ENCODE results near the gene BLVRB.
"Not testable (repeated sequence)": the region's sequence is repeated elsewhere in the genome, so short reads cannot be mapped to it uniquely, and the experiment has no call there.

BLVRB gene

DNA sequence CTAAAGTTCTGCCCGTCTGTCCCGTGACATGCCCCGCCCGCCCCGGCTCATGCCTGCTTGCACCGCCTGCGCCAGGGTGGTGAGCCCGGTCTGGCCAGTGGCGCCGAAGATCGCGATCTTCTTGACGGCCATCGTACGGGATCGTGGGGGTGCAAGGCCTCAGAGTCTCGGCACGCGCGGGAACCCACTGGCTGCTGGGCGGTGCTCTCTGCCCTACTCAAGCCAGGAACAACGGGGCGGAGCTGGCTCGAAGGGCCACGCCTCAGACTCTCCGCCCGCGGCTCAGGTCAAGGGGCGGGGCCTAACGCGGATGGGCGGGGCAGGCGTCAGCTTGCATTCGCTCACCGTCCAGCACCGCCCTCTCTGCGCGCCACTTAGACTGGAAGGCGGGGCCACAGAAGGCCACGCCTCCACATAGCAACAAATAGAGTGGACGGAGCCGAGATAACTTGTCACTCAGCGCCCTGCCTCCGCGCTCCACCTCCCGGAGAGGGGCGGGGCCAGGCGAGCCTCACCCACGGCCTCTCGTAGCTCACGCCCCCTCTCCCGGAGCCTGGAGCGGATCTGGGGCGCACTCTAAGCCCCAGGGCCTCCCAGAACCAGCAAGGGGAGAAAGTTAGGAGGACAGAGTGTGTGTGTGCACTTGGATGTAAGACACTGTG lies at the start of gene BLVRB:
Gene BLVRB, minus strand, starts transcription at position 189 of the 662 bp plus-strand sequence. Its CDS starts 57 bp downstream, at position 132.
- DNase-seq (ENCODE audit: low spot score): peak; percentile 99

DNA sequence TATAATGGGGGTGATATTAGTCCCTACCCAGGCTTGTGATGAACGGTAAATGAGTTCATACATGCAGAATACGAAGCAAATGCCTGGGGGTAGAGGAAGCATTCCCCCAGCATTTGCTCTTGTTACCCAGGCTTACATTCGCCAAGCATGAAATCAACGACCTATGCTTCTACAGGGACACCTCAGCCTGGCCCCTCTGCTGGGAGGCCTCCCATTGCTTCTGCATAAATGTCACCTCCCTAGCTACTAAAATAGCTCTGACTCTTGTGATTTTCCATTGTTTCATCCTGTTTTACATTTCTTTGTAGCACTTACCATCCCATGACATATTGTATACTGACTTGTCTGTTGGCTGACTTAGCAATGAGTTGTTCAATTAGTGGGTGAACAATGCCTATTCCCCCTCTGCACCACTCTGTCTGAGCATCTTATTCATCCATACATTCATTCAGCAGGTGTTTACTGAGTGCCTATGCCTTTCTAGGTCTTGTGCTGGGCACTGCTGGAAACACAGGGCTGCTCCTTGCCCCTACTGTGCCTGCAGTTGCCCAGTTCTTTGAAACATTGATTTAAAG lies 48.3 kb upstream of the BLVRB start:
- no peak for DNase-seq (ENCODE audit: low spot score)

DNA sequence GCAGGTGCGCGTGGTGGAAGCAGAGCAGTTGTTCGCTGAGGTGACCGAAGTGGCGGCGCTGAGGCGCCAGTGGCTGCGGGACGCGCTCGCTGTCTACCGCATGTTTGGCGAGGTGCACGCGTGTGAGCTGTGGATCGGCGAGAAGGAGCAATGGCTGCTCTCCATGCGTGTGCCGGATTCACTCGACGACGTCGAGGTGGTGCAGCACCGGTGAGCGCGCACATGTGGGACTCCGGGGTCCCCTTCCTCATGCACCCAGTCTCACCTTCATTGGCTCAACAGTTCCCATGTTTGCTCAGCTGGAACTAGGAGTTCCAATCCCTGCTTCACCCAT lies 47.8 kb upstream of the BLVRB start:
- no peak for DNase-seq (ENCODE audit: low spot score)

DNA sequence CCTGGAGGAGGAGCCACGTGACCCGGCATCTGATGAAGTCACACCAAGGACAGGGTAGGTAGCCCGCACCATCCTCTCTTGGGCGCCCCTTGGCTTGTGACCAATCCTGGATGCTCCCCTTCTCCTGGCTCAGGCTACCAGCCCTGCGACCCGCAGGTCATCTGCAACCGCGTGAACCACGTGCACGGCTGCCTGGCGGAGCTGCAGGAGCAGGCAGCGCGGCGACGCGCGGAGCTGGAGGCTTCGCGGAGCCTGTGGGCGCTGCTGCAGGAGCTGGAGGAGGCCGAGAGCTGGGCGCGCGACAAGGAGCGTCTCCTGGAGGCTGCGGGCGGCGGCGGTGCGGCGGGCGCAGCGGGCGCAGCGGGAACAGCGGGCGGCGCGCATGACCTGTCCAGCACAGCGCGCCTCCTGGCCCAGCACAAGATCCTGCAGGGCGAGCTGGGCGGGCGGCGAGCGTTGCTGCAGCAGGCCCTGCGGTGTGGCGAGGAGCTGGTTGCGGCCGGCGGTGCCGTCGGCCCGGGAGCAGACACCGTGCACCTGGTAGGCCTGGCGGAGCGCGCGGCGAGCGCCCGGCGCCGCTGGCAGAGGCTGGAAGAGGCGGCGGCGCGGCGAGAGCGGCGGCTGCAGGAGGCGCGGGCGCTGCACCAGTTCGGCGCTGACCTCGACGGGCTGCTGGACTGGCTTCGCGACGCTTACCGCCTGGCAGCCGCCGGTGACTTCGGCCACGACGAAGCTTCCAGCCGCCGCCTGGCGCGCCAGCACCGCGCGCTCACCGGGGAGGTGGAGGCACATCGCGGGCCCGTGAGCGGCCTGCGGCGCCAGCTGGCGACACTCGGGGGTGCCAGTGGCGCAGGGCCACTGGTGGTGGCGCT lies 47.2 kb upstream of the BLVRB start:
- DNase-seq (ENCODE audit: low spot score): no peak

DNA sequence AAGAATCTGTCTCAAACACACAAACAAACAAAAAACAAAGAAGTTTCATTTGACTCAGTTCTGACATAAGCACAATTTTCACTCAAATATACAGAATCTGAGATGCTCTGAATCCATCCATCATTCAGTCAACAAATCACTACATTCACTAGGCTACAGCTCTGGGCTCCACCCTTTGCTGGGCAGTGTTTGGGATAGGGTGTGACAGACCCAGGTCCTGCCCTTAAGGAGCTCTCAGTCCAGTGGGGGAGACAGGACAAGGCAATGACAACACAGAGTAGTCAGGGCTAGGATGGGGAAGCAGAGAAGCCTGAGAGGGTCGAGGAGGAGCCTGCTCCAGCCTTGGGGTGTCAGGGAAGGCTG lies 46.5 kb upstream of the BLVRB start:
- no peak for DNase-seq (ENCODE audit: low spot score)

DNA sequence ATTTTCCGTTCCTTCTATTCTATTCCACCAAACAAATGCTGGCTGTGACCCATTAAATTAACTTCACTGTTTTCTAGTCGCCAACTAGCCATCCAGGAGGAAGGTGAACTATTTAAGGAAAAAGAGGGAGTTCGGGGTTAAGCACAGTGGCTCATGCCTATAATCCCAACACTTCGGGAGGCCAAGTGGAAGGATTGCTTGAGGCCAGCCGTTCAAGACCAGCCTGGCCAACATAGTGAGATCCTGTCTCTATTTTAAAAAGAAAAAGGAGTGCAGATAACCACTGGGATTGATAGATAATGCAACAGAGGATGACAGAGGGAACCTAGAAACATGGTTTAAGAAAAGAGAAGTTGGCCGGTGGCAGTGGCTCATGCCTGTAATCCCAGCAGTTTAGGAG lies 45.9 kb upstream of the BLVRB start:
- no peak for DNase-seq (ENCODE audit: low spot score)

DNA sequence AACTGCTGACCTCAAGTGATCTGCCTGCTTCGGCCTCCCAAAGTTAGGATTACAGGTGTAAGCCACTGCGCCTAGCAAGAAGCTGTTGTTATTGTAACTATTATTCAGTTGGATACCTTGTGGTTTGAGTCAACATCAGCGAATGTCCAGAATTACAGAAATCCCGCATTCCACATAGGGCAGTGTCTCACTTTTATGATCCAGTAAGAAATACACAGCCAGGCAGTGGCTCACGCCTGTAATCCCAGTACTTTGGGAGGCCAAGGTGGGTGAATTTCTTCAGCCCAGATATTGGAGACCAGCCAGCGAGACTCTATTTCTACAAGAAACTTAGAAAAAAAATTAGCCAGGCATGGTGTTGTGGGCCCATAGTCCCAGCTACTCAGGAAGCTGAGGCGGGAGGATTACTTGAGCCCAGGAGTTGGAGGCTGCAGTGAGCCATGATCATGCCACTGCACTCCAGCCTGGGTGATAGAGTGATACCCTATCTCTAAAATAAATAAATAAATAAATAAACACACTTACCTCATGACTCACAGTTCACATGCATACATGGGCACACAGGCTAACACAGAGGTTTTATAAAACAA lies 45.1 kb upstream of the BLVRB start:
- no peak for DNase-seq (ENCODE audit: low spot score)

DNA sequence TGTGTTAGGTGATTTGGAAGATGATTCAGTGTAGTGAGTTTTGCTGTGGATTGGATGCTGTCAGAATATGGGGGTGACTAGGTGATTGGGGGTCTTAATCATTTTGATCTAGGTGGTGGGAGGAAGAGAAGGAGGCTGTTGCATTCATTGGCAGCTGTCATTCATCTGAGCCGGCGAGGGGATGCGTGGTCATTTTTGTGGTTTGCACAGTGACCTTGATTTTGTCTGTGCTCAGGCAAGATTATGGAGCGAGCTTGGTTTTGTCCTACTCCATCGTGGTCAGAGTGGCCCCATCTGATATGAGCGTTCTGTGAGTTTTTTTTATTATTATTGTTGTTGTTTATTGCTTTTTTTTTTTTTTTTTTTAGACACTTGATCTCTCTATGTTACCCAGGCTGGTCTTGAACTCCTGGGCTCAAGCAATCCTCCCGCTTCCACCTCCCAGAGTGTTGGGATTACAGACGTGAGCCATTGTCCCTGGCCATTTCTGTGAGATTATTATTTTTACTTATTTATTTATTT lies 43.3 kb upstream of the BLVRB start:
- no peak for DNase-seq (ENCODE audit: low spot score)

DNA sequence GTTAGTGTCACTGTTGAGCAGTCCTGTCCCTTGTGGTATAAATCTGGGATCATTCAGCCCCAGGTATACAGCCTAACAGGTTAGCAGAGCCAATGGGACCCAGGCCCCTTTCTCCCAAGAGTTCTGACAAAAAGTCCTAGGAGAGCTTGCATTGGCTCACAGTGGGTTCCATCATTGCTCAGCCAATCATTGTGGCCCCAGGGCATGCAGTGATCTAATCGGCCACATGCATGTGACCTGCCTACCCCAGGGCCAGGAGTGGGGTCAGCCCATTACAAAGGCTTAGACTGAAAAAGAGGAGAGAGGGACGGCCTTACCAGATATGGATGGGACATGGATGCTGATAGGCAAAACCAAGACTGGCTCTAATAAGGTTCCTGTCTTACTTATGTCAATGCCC lies 42.3 kb upstream of the BLVRB start:
- no peak for DNase-seq (ENCODE audit: low spot score)

DNA sequence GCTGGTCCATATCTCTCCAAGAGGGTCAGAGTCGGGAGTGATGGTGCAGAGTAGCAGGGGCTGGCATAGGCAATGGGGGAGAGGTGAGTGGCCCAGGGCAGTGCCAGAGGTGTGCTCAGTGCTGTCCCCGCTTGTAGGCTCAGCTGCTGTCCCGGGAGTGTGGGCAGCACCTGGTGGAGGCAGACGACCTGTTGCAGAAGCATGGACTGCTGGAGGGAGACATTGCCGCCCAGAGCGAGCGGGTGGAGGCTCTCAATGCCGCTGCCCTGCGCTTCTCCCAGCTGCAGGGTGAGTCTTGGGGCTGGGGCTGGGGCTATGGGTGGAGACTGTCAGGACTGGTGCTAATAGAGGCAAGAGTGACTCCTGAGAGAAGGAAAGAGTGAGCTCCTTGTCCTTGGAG lies 40.6 kb upstream of the BLVRB start:
- no peak for DNase-seq (ENCODE audit: low spot score)

DNA sequence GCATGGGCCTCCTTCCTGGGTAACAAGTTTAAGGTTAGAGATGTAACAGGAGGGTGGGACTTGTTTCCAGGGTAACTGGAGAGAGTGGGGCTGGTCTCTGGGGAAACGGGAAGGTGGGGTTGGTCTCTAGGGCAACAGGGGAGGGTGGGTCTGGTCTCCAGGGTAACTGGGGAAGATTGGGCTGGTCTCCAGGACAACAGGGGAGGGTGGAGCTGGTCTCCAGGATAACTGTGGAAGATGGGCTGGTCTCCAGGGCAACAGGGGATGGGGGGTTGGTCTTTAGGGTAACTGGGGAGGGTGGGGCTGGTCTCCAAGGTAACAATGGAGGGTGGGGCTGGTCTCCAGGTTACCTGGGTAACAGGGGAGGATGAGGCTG lies 37.8 kb upstream of the BLVRB start:
- no peak for DNase-seq (ENCODE audit: low spot score)

DNA sequence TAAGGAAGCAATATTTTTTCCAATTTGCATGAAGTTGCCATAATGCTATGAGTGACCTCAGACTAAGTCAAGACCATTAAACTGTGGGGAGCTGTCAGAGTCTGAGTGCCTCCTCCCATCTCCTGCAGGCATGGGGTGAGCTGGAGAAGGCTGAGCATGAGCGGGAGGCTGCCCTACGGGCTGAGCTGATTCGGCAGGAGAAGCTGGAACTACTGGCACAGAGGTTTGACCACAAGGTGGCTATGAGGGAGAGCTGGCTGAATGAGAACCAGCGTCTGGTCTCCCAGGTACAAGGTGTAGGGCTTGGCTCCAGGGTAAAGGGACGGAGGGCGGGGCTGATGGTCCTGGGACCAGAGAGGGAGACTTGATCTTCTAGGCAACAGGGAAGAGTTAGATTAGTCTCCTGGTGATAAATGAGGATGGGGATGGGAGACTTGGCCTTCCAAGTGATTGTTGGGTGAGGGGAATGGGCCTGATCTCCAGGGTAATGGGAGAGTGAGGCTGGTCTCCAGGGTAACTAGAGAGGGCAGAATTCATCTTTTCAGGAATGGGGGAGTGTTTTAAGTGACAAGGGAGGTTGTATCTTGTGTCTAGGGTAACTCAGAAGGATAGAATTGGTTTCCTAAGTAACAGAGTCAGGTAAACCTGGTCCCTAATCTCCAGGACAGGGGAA lies 37.2 kb upstream of the BLVRB start:
- no peak for DNase-seq (ENCODE audit: low spot score)

DNA sequence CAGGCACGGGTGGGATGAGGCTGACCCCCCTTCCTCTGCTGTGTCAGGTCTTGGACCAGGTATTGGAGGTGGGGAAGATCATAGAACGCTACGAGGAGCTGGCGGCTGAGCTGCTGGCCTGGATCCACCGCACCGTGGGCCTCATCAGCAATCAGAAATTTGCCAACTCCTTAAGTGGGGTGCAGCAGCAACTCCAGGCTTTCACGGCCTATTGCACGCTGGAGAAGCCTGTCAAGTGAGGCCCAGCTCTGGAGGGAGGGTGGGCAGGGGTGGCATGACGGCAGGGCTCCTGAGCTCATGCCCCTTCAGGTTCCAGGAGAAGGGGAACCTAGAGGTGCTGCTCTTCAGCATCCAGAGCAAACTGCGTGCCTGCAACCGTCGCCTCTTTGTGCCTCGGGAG lies 36.5 kb upstream of the BLVRB start:
- DNase-seq (ENCODE audit: low spot score): no peak

DNA sequence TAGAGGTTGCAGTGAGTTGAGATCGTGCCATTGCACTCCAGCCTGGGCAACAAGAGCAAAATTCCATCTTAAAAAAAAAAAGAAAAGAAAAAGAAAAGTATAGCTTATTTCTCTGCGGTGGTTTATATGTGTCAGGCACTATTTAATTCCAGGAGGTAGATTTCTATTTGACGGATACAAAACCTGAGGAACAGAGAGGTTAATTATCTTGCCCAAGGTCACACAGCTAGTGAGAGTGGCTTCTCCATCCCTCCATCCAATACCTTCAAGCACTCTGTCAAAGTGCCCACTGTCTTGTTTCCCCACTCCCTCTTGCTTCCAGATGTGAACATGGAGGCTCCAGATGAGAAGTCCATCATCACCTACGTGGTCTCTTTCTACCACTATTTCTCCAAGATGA lies 36.1 kb upstream of the BLVRB start:
- DNase-seq (ENCODE audit: low spot score): no peak

DNA sequence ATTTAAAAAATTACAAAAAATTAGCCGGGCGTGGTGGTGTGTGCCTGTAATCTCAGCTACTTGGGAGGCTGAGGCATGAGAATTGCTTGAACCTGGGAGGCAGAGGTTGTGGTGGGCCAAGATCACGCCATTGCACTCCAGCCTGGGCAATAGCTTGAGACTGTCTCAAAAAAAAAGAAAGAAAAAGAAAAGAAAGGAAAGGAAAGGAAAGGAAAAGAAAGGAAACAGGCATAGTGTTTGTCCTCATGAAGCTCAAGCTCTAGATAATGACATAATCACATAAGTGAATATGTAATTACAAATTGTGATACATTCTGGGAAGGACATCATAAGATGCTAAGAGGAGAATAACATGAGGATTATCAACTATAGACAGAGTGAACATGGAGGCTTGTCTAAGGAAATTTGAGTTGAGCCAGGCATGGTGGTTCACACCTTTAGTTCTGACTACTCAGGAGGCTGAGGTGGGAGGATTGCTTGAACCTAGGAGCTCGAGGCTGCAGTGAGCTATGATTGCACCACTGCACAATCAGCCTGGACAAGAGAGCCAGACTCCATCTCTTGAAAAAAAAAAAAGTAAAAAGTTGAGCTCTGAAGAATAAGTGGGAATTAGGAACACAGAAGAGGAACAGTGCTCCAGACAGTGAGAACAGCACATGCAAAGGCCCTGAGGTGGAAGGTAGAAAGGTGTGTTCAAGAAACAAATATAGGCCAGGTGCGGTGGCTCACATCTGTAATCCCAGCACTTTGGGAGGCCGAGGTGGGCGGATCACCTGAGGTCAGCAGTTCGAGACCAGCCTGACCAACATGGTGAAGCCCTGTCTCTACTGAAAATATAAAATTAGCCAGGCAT lies 35.4 kb upstream of the BLVRB start:
- not testable (repeated sequence) for DNase-seq (ENCODE audit: low spot score)

DNA sequence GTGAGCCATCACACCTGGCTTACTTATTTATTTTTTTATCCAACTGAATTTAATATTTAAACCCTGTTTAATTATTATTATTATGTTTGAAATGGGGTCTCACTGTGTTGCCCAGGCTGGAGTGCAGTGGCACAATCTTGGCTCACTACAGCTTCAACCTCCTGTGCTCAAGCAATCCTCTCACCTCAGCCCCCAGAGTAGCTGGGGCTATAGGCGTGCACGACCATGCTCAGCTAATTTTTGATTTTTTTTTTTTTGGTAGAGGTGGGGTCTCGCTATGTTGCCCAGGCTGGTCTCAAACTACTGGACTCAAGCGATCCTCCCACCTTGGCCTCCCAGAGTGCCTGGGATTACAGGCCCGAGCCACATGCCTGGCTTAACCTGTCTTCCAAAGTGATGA lies 33.8 kb upstream of the BLVRB start:
- DNase-seq (ENCODE audit: low spot score): no peak

DNA sequence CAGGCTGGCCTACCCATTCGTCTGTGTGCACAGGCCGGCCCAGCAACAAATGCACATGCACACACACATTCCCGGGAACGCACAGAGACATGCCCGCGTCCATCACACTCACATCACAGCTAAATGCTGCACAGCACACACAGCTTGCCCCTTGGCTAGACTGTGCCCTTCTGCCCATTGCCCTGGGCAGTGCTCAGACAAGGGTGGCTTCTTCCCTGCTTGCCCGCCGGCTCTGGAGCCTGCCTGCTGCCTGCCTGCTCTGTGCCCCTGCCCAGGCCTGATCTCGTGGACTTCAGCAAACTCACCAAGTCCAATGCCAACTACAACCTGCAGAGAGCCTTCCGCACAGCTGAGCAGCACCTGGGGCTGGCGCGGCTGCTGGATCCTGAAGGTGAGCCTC lies 31.7 kb upstream of the BLVRB start:
- no peak for DNase-seq (ENCODE audit: low spot score)

DNA sequence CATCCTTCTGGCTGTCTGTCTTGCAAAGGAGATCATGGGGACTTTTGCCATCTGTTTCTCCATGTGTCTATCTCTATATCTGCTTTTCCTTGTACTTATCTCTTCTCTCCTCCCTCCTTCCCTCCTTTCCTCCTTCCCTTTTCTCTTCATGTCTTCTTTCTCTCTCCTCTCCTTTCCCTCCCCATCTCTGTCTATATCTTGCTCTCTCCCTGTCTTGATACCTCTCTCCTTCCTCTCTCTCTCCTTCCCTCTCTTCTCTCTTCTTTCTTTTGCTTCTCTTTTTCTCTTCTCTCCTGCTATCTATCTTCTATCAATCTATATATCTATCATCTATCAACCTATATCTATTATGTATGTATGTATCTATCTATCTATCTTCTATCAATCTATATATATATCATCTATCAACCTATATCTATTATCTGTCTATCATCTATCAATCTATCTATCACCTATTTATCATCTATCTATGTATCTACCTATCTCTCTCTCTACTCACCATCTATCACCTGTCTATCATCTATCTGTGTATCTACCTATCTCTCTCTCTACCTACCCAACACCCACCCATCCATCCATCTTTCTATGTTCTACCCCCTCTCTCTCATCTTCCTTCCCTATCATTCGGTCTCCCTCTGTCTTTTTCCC lies 28.8 kb upstream of the BLVRB start:
- no peak for DNase-seq (ENCODE audit: low spot score)

DNA sequence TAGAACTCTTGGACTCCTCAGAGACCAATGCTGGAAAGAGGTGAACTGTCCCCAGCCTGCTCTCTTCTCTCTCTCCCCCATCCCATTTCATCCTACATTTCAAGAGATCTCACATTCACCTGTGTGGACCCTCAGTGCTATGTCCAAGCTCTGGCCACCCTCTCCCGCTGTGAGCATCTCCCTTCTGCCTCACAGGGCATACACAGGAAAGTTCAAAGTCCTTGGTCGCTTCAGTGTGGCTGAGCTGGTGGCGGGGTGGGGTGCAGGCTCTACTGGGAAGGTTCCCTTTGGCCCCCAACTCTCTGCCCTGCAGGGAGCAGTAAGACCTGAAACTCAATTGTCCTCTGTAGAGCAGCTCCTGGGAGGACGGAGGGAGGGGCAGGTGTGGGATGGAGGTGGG lies 28.2 kb upstream of the BLVRB start:
- no peak for DNase-seq (ENCODE audit: low spot score)

DNA sequence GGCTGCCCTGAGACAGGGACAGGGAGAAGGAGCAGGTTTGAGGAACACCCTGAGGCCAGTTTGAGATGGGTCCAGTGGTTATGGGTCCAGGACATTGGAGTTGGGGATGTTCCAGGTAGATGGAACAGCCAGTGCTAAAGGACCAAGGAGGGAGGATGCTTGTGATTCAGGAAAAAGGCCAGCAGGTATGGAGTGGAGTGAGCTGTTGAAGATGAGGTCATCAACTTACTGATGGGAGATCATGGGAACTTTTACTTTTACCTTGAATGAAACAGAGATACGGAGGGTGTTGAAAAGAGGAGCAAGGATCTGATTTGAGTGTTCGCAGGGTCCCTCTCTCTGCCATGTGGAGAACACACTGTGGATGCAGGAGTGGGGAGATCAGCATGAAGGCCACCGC lies 26.7 kb upstream of the BLVRB start:
- DNase-seq (ENCODE audit: low spot score): no peak

DNA sequence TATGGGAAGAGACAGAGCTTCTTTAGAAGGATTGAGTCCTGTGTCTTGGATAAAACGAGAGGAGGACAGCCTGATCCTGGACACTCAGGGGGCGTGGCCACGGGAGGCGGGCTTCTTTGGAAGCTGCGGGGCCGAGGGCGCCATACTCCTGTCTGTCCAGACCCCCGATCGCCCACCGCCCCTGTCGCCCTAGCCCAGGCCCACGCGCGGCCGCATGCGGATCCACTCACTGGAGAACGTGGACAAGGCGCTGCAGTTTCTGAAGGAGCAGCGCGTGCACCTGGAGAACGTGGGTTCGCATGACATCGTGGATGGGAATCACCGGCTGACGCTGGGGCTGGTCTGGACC lies 24.3 kb upstream of the BLVRB start:
- DNase-seq (ENCODE audit: low spot score): no peak

All from CD4-positive, alpha-beta T cell treated with Interleukin-2 at 100 ng/mL for 4 hours (primary cell).